CD4-positive, CD25-positive, alpha-beta regulatory T cell (primary cell): ENCODE data around the gene KCTD18. TPM values are rescaled to one million over a fixed set of nuclear protein-coding genes. Genes with fewer than 3 reads are reported as not detected.
A peak's percentile ranks its signal among the peaks of the same experiment; 100 is the strongest.

Source experiments
- ATAC-seq, 2 donors: fragments of 150-1000 bp; cut with Tn5 transposase; one replicate each; pipeline ENCODE4 v1.10.0; 2021; ENCODE audit warnings: low read depth in 2 of 2, moderate number of reproducible peaks in 2 of 2, moderate library complexity in 1 of 2
- DNase-seq, 3 donors: peaks; one replicate each; pipeline versions ENCODE4 v3.0.0 to v3.0.0-alpha.2; 2012 to 2022; ENCODE audit warnings: mixed read lengths in 1 of 3
- H3K27ac ChIP-seq: one replicate; pipeline ENCODE4 v1.7.0; 2013; ENCODE audit warnings: mild to moderate bottlenecking, low read length; ENCODE audit not compliant: insufficient read depth, poor library complexity, severe bottlenecking
- H3K27me3 ChIP-seq: one replicate; pipeline ENCODE4 v1.7.0; 2013; ENCODE audit warnings: low read length; ENCODE audit not compliant: control insufficient read depth, insufficient read depth
- H3K36me3 ChIP-seq: one replicate; pipeline ENCODE4 v1.7.0; 2013; ENCODE audit warnings: mild to moderate bottlenecking, low read length, moderate library complexity; ENCODE audit not compliant: control insufficient read depth, insufficient read depth
- H3K4me1 ChIP-seq: 2 replicates; pipeline ENCODE4 v1.7.0; 2013; ENCODE audit warnings: mild to moderate bottlenecking, low read length; ENCODE audit not compliant: insufficient read depth, control insufficient read depth, poor library complexity, severe bottlenecking
- H3K4me3 ChIP-seq: one replicate; pipeline ENCODE4 v1.7.0; 2013; ENCODE audit warnings: low read depth, mild to moderate bottlenecking, low read length, moderate library complexity
- H3K9me3 ChIP-seq, 2 experiments: 1 replicate in 1 of 2; 2 replicates in 1 of 2; pipeline ENCODE4 v1.7.0; 2013; ENCODE audit warnings: low read length in 2 of 2, mild to moderate bottlenecking in 1 of 2, moderate library complexity in 1 of 2; ENCODE audit not compliant: control insufficient read depth in 2 of 2
- H3K27ac Mint-ChIP-seq, 3 donors: one replicate each; pipeline ENCODE4 v1.8.0; 2020 to 2022; ENCODE audit warnings: mild to moderate bottlenecking in 3 of 3, mixed read lengths in 3 of 3, moderate library complexity in 2 of 3
- H3K27me3 Mint-ChIP-seq: one replicate; pipeline ENCODE4 v1.8.0; 2022; ENCODE audit warnings: mild to moderate bottlenecking, mixed read lengths
- H3K36me3 Mint-ChIP-seq: one replicate; pipeline ENCODE4 v1.8.0; 2020; ENCODE audit warnings: mixed read lengths
- H3K4me1 Mint-ChIP-seq, 4 donors: one replicate each; pipeline ENCODE4 v1.8.0; 2020 to 2022; ENCODE audit warnings: mixed read lengths in 4 of 4, mild to moderate bottlenecking in 1 of 4
- H3K4me3 Mint-ChIP-seq, 4 donors: one replicate each; pipeline ENCODE4 v1.8.0; 2020 to 2022; ENCODE audit warnings: mild to moderate bottlenecking in 4 of 4, mixed read lengths in 4 of 4, moderate library complexity in 3 of 4
- H3K9me3 Mint-ChIP-seq, 7 donors: one replicate each; pipeline ENCODE4 v1.8.0; 2020 to 2022; ENCODE audit warnings: mixed read lengths in 7 of 7, mild to moderate bottlenecking in 3 of 7, moderate library complexity in 2 of 7
- polyA plus RNA-seq, 4 donors: library from polyadenylated mRNA; unstranded; fragments of 300-500 nt; fragmentation: Illumina TruSeq; gene quantifications; one replicate each; pipeline ENCODE4 v1.2.3, GENCODE V29; 2021
- total RNA-seq: library from RNA; stranded (reverse); gene quantifications from one replicate; pipeline ENCODE4 v1.2.3, GENCODE V29; 2022

Gene KCTD18
- total and polyA plus RNA-seq, 5 donors from 2014 or later: 15.4 to 18.9 (median 18.2) TPM

DNA sequence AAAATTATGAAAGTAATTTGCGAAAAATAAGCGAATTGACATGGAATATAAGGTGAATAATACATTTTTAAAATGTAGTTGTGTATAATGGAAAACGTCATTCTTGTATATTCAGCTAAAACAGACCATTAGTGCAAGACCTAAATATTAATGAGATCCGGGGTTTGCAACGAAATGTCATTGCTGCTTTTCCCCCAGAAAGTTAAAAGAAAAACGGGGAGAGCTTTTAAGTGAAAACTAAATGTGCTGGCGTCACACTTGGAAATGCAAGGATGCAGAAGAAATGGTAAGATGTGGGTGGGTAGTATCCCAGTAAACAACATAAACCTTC is 15.6 kb upstream of the KCTD18 start:
- H3K4me3 Mint-ChIP-seq: peak overlapping the region; percentile 92 to 100 (median 95)
- peak overlapping the region; percentile 98 for H3K4me3 ChIP-seq

DNA sequence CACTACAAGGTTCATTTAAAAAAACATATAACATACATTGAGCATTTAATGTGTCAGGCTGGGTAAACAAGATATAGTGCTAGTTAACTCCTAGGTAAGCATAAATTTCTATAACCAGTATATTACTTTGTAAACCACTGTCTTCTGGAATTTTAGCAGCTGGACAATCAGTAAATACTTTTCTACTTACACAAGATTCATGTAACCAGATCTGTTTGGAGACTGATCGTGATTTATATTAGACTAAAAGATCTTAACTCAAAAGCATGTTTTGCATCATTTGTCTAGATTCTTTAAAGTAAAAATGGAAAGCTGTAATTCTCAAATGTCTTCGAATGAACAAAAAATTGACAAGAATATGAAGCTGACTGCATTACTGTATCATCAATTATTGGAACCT is 15.2 kb upstream of the KCTD18 start:
- no peaks in the 10 kb centered on the region for H3K9me3 ChIP-seq
- peaks cover 5 to 18% (median 13%) of the 10 kb centered on the region in 4 donors for H3K4me1 Mint-ChIP-seq
- H3K27ac ChIP-seq: no peak overlapping the region
- no peaks in the 10 kb centered on the region for H3K27me3 ChIP-seq
- peak overlapping the region; percentile 92 to 100 (median 95) for H3K4me3 Mint-ChIP-seq
- no peaks in the 10 kb centered on the region for H3K36me3 Mint-ChIP-seq
- H3K27ac Mint-ChIP-seq: no peak overlapping the region
- peaks cover 6% of the 10 kb centered on the region for H3K27me3 Mint-ChIP-seq
- H3K36me3 ChIP-seq: no peaks in the 10 kb centered on the region
- peaks cover 8% of the 10 kb centered on the region for H3K4me1 ChIP-seq
- H3K9me3 Mint-ChIP-seq: no peaks in the 10 kb centered on the region
- peak overlapping the region; percentile 98 for H3K4me3 ChIP-seq
- no peak for DNase-seq
- no peak for ATAC-seq

More for the DNA sequence above, 15.6 kb upstream of the KCTD18 start:
- DNase-seq (no peak), ATAC-seq (no peak)
- Histone ChIP-seq H3K36me3 (no peaks in the 10 kb centered on the region), H3K27me3 (no peaks in the 10 kb centered on the region), H3K9me3 (no peaks in the 10 kb centered on the region), H3K4me1 (peaks cover 8% of the 10 kb centered on the region), H3K27ac (peak overlapping the region; percentile 73)
- H3K27ac Mint-ChIP-seq: peak overlapping the region; percentile 78 to 95 (median 87)
- H3K4me1 Mint-ChIP-seq: peaks cover 5 to 18% (median 13%) of the 10 kb centered on the region in 4 donors
- no peaks in the 10 kb centered on the region for H3K36me3 Mint-ChIP-seq
- peaks cover 6% of the 10 kb centered on the region for H3K27me3 Mint-ChIP-seq
- no peaks in the 10 kb centered on the region for H3K9me3 Mint-ChIP-seq

DNA sequence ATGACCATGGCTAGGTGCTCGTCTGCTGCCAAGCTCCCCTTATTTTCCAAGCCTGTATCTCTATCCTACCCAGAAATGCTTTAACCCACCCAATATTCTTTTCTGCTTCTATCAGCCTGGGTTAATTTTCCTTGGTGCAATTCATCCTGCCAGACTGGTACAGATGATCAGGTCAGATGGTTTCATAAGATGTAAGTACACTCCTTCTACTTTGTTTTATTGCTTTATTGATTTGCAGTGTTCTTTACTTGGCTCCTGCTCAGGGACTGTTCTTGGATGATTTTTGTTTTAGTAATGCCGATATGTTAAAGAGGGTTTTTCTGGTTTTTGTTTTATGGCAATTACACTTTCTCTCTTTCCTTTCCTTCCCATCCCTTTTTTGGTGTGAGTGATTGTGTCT is 13.7 kb upstream of the KCTD18 start:
- no peaks in the 10 kb centered on the region for H3K36me3 ChIP-seq
- Mint-ChIP-seq H3K9me3 (no peaks in the 10 kb centered on the region), H3K4me3 (peak overlapping the region in 1 of 4 donors; percentile 29), H3K4me1 (peaks cover 5 to 18% (median 10%) of the 10 kb centered on the region in 4 donors), H3K36me3 (no peaks in the 10 kb centered on the region), H3K27ac (no peak overlapping the region), H3K27me3 (peaks cover 6% of the 10 kb centered on the region)
- peaks cover 8% of the 10 kb centered on the region for H3K4me1 ChIP-seq
- no peak for DNase-seq
- no peaks in the 10 kb centered on the region for H3K9me3 ChIP-seq
- no peak overlapping the region for H3K4me3 ChIP-seq
- ATAC-seq: no peak
- H3K27ac ChIP-seq: no peak overlapping the region
- H3K27me3 ChIP-seq: no peaks in the 10 kb centered on the region

DNA sequence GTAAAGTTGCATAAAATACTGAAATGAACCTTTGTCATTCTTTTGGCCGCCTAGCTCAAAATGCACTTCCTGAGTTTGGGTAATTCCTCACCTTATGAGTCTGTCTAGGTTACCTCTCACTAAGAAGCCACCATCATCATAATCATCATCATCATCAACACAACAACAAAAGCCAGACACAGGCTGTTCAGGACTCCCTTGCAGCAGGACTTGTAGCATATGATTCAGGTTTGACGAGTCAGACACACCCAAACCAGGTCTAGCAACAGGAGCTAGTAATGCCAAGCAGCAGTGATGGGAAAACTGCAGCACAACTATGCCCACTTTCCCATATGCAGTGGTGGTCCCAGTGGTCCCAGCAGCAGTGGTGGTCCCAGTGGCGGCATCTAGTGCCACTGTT is 13.3 kb upstream of the KCTD18 start:
- no peak overlapping the region for H3K27ac ChIP-seq
- no peaks in the 10 kb centered on the region for H3K36me3 Mint-ChIP-seq
- no peaks in the 10 kb centered on the region for H3K9me3 ChIP-seq
- no peaks in the 10 kb centered on the region for H3K9me3 Mint-ChIP-seq
- no peak for ATAC-seq
- H3K27me3 Mint-ChIP-seq: peaks cover 6% of the 10 kb centered on the region
- no peak overlapping the region for H3K4me3 ChIP-seq
- no peak for DNase-seq
- no peaks in the 10 kb centered on the region for H3K27me3 ChIP-seq
- peaks cover 5 to 18% (median 10%) of the 10 kb centered on the region in 4 donors for H3K4me1 Mint-ChIP-seq
- no peaks in the 10 kb centered on the region for H3K36me3 ChIP-seq
- H3K27ac Mint-ChIP-seq: no peak overlapping the region
- peaks cover 8% of the 10 kb centered on the region for H3K4me1 ChIP-seq
- H3K4me3 Mint-ChIP-seq: peak overlapping the region in 1 of 4 donors; percentile 29

DNA sequence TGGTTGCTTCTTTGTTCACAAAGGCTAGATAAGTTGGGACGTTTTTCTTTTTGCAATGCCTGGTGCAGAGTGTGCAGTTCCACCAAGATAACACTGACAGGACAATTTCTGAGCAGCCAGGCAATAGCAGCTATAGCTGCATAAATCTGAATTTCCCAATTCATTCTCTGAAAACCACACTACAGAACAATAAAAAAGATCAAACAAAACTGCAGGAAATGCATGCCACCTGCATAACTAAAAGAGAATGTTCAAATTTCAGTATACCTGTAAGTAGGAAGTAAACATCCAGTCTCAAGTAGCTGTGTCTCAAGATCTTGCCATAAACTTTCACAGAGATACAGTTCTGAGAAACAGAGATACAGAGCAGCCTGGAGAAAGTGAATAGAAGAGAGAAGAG is 5.3 kb upstream of the KCTD18 start:
- H3K4me1 Mint-ChIP-seq: peaks cover 4 to 20% (median 10%) of the 10 kb centered on the region in 4 donors
- Histone ChIP-seq H3K36me3 (no peaks in the 10 kb centered on the region), H3K9me3 (no peaks in the 10 kb centered on the region), H3K27ac (no peak overlapping the region), H3K27me3 (peaks cover 5% of the 10 kb centered on the region), H3K4me1 (peaks cover 20% of the 10 kb centered on the region), H3K4me3 (peak overlapping the region; percentile 64)
- H3K36me3 Mint-ChIP-seq: no peaks in the 10 kb centered on the region
- H3K27ac Mint-ChIP-seq: peak overlapping the region; percentile 0 to 97 (median 27)
- DNase-seq (peak in 2 of 3 donors; percentile 32 to 65), ATAC-seq (peak; percentile 54 to 61)
- peak overlapping the region in 2 of 4 donors; percentile 8 to 33 for H3K4me3 Mint-ChIP-seq
- peaks cover 17% of the 10 kb centered on the region for H3K27me3 Mint-ChIP-seq
- H3K9me3 Mint-ChIP-seq: peaks cover 0 to 1% (median 0%) of the 10 kb centered on the region in 7 donors

DNA sequence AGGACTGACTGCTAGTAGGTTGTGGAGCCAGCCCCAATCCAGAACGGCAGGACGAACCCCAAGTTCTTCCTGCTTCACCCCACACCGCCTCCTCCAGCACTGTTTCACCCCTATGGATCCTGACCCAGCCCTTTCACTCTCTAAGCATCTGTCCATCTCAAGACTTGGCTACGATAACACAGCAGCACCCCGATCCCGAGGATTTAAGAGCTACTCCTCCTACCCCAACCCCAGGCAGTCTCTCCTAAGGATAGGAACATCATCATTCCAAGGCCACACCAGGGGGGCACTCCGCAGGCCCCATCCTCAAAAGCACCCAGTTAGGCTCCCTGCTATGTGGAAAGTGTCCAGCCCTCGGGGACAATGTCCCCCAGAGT is 645 bp downstream of the KCTD18 start:
- Histone ChIP-seq H3K27ac (peak overlapping the region; percentile 75), H3K4me1 (peaks cover 17% of the 10 kb centered on the region), H3K4me3 (peak overlapping the region; percentile 77), H3K9me3 (no peaks in the 10 kb centered on the region), H3K27me3 (peaks cover 5% of the 10 kb centered on the region), H3K36me3 (peaks cover 10% of the 10 kb centered on the region)
- H3K9me3 Mint-ChIP-seq: peaks cover 0 to 1% (median 0%) of the 10 kb centered on the region in 7 donors
- H3K27me3 Mint-ChIP-seq: no peaks in the 10 kb centered on the region
- peaks cover 7% of the 10 kb centered on the region for H3K36me3 Mint-ChIP-seq
- peaks cover 25 to 48% (median 31%) of the 10 kb centered on the region in 4 donors for H3K4me1 Mint-ChIP-seq
- H3K27ac Mint-ChIP-seq: peak overlapping the region; percentile 95 to 98 (median 96)
- peak in 1 of 3 donors; percentile 25 for DNase-seq
- no peak for ATAC-seq
- peak overlapping the region; percentile 93 to 98 (median 96) for H3K4me3 Mint-ChIP-seq

DNA sequence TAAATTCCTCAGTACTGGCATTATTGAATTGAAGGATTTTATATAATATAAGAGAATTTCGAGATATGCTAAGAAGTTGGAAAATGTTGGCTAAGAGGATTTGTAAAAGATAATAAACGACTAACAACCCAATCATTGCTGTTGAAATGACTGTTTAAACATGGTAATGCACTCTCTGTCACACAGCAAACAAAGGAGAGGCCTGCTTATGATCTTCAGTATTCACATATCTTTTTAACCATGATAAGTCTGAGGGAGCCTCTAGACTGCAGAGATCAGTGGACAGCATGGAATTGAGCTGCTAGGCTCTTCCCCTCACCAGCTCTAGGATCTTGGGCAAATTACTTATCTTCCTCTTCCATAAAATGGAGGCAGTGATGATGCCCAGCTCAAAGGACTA is 2.7 kb downstream of the KCTD18 start:
- H3K4me1 Mint-ChIP-seq: peaks cover 29 to 54% (median 34%) of the 10 kb centered on the region in 4 donors
- Histone ChIP-seq H3K36me3 (peaks cover 19% of the 10 kb centered on the region), H3K27ac (no peak overlapping the region), H3K4me1 (peaks cover 17% of the 10 kb centered on the region), H3K27me3 (peaks cover under 1% of the 10 kb centered on the region), H3K4me3 (no peak overlapping the region), H3K9me3 (no peaks in the 10 kb centered on the region)
- peak overlapping the region in 2 of 4 donors; percentile 27 to 40 for H3K4me3 Mint-ChIP-seq
- H3K27me3 Mint-ChIP-seq: no peaks in the 10 kb centered on the region
- peaks cover 0 to 2% (median 0%) of the 10 kb centered on the region in 7 donors for H3K9me3 Mint-ChIP-seq
- no peak for DNase-seq
- ATAC-seq: no peak
- peaks cover 19% of the 10 kb centered on the region for H3K36me3 Mint-ChIP-seq
- H3K27ac Mint-ChIP-seq: no peak overlapping the region

DNA sequence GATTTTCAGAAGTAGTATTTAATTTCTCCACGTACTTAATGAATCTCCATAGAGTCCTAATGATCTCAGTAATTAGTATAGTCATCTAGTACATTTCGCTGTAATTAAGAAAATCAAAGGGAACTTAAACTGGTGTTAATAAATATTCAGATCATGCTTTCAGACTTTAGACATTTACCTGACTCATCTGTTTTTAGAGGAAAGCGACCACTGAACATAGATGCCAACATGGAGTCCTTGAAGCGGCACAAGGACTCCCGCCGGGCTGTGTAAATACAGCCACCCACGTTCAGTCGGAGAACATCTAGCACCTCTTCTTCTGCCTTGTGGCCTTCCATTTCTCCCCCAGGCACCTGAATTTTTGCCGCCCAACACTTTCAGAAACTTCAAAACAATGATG is 3.2 kb downstream of the KCTD18 start:
- Mint-ChIP-seq H3K27ac (no peak overlapping the region), H3K4me3 (peak overlapping the region in 1 of 4 donors; percentile 40), H3K27me3 (no peaks in the 10 kb centered on the region), H3K9me3 (peaks cover 0 to 2% (median 0%) of the 10 kb centered on the region in 7 donors), H3K4me1 (peaks cover 29 to 54% (median 34%) of the 10 kb centered on the region in 4 donors), H3K36me3 (peaks cover 20% of the 10 kb centered on the region)
- Histone ChIP-seq H3K36me3 (peaks cover 19% of the 10 kb centered on the region), H3K27me3 (no peaks in the 10 kb centered on the region), H3K4me3 (no peak overlapping the region), H3K27ac (no peak overlapping the region), H3K4me1 (peaks cover 17% of the 10 kb centered on the region), H3K9me3 (no peaks in the 10 kb centered on the region)
- no peak for ATAC-seq
- no peak for DNase-seq
